Midbrain (tissue), 1 donor: Measurements from ENCODE around the gene ADARB1.
A peak's percentile ranks its signal among the peaks of the same experiment; 100 is the strongest.

ENCODE experiments used
- DNase-seq: peaks from one replicate; lab custom pipeline; 2025; lab: John Stamatoyannopoulos, UW

ADARB1 gene

DNA sequence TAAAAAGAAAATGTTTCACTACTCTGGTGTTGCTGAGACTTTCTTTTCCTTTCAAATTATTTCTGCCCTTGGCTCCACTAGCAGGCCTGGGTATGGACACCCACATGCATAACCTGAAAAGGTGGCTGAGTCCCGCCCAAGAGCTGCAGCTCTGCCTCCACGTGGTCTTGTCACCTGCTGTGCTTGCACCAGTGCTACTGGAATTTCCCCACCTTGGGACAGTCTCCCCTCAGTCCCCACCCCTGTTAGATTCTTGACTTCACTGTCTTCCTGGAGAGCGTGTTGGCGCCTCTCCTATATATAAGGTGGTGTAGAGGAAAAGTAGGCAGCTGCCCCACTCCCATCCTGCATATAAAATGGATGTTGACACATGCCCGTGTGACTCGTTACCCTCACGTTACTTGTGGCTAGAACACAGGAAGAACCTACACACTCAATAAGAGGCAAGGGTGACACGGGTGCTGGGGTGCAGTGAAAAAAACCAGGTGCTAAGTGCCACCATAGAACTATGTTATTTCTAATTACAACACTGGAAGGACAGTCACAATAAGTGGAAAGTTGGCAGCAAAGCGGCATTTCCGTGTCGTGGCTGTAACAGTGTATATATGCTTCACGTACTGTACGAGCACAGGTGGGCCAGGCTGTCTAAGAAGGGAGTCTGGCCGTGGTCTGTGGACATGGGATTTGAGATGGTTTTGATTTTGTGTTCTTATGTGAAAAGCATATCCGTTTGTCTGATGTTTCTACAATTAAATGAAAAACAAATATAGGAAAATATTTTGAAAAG, 152.4 kb downstream of the ADARB1 start:
- no peak for DNase-seq

DNA sequence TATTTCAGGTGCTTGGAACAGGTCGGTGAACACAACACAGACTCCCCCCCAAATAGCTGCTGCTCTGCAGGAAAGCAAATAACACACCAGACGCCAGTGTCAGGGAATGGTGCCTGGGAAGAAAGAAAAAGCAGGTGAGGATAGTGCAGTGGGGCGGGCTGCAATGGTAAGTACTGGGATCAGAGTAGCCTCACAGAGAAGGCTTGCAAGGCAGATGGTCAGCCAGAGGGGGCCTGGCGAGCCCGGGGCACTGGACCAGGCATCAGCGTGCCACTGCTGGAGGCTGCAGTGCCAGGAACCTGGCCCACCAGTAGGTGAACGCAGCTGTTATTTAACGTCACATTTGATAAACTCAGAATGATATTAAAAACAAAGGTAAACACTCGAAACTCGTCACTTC, 153.4 kb downstream of the ADARB1 start:
- DNase-seq: no peak

DNA sequence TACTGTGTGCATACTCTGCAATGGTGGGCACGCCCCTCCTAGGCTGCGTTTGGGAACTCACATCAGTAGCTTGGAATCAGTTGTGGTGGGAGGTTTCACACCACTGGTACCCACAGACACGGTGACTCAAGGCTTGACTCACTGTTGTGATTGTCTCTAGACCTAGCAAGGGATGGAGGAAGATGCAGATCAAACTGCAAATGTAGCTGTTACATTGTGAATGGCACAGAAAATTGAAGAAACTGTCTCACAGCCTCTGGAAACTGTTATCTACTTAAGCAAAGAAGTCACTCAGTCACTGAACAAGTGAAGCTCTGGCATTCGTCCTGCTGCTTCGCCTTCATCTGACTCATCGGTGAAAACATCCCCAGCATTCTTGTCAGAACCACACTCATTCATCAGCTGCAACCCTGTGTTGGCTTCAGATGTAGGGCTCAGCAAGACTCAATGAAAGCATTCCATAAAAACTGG, 153.8 kb downstream of the ADARB1 start:
- no peak for DNase-seq

DNA sequence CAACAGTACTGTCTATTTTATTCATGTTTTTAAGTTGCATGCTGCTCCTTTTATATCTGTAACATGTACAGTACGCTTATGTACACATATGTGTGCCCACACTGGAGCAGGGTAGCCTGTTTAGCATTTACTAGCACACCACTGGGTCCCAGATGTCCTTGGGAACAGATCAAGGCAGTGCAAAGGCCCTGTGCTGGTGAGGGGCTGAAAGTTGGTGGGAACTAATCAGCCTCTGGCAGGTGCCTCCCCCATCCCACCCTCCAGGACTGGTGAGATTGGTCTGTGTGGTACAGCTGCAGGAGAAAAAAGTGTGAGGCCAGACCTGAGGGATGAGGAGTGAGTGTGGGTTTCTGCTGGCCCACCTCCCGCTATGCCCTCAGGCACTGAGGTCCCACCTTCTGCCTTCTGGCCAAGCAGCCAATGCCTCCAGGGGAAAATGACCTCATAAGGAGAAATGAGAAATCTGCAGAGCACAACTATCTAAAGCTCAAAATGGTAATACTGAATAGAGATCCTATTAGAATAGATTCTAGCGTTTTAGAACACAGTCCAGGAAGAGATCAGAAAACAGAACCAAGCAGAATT, 154.4 kb downstream of the ADARB1 start:
- DNase-seq: no peak

DNA sequence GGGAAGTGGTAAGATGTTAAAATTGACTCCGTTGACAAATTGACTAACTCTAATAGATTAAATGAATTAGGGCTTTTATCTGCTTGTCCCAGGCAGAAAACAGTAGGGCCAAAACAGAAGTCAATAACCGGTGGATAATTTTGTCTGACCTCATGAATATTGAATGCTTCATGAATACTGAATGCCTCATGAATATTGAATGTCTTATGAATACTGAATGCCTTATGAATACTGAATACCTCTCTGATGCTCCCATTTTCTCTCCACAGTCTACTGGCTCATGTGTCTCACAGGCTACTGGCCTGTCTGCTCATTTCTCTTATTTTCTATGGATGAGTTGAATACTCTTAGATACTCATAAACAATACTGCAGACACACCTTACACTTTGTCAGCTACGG, 157.3 kb downstream of the ADARB1 start:
- DNase-seq: no peak

DNA sequence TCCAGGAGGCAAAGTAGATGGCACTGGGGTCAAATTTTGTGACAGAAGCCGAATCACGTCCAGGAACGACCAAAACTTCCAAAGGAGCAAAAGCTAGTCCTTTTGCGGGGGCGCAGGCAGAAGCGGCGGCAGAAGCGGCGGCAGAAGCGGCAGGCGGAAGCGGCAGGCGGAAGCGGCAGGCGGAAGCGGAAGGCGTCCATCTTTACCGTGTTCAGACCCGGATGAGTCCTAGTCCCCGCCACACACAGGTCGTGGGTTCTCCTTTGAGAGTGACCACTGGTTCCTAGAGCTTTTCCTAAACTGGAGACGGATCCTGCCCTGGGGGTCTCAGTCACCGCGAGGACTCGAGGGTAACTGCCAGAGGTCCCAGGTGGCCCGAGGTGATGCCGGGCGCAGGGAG, 159.7 kb downstream of the ADARB1 start:
- DNase-seq: no peak

DNA sequence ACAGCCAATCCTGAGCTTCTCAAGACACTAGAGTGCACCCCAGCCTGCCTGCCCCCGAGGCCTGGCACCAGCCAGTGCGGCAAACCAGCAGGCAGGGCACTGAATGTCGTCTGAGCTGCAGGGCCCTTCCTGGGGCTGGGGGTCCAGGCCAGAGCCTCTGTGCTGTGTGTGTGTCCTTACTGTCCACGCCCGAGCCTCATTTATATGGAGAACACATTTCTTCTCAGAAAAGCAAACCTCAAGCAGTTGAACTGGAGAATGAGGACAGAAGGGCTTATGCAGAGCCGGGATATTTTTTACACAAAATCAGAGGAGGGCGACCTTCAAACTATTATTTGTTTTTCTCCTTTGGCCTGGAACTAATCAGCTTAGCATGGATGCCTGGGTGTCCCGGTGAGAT, 160.6 kb downstream of the ADARB1 start:
- DNase-seq: no peak

DNA sequence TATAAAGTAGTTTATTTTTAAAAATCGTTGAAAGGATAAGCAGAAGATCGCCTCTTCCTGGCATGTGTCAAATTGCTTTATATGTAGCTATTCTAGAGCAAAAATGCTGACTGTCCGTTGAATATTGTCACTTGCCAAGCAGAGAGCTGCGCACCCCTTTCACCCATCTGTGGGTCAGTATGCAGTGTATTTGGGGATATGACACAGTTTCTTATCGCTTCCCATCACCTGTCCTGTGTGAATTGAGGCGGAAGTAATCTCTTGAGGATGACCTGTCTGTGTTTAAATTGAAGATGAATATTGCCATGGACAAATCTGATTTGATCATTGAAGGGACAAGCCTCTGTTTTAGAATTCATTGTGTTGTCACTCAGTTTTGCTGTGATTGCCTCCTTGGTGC, 161.1 kb downstream of the ADARB1 start:
- no peak for DNase-seq

DNA sequence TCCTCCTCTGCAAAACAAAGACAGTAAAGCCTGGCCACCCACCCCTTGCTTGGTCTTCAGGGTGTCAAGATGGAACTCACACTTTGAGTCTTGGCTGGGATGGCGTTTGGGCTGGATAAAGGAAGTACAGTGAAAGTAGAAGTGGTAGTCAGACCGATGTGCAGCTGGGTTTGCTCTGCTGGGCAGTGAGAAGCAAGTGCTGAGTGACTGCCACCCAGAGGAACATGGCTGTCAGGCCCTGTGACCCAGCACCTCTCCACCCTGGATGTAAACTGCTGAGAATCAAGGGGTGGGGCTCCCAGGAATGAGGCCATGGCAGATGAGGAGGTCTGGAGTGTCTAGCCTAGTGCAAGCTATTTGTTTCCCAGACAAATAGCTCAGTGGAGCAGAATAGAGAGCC, 162.1 kb downstream of the ADARB1 start:
- no peak for DNase-seq

DNA sequence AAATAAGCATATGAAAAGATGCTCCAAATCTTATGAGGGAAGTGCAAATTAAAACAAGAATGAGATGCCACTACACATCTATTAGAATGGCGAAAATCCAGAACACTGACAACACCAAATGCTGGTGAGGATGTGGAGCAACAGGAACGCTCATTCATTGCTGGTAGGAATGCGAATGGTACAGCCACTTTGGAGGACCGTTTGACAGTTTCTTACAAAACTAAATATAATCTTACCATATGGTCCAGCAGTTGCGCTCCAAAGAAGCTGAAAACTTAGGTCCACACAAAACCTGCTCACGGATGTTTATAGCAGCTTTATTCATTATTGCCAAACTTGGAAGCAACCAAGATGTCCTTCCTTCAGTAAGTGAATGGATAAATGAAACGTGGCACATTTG, 163.0 kb downstream of the ADARB1 start:
- DNase-seq: no peak

DNA sequence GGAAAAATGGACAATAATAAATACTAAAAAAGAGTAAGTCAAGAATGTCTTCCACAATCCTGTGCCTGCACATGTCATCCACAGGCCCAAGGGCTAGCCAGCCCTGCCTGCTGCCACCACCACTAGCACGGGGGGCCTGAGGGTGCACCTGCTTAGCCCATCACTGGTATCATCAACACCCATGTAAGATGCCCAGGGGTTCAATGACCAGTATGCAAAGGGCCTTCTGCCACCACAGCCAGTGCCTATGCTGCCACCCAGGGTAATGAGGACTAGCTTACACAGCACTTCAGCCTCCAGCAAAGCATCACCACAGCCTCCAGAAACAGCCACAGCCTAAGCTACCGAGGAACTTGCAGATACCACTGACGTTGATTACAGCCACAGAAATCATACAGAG, 167.0 kb downstream of the ADARB1 start:
- no peak for DNase-seq

DNA sequence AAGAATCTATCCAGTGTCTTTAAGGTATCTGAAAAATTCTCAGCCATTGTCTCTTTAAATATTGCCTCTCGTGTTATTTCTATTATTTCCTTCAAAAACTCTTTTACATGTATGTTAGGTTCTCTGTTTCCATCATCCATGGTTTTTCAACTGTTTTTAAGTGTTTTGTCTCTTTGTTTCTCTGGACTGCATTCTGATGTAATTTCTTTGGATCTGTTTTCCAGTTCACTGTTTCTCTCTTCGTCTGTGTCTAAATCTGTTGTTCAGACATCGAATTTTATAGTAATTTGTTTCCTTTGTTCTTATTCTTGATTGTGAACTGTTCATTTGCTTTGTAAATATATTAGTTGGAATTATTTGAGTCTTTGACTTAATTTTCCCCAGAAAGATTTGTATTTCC, 169.2 kb downstream of the ADARB1 start:
- no peak for DNase-seq

DNA sequence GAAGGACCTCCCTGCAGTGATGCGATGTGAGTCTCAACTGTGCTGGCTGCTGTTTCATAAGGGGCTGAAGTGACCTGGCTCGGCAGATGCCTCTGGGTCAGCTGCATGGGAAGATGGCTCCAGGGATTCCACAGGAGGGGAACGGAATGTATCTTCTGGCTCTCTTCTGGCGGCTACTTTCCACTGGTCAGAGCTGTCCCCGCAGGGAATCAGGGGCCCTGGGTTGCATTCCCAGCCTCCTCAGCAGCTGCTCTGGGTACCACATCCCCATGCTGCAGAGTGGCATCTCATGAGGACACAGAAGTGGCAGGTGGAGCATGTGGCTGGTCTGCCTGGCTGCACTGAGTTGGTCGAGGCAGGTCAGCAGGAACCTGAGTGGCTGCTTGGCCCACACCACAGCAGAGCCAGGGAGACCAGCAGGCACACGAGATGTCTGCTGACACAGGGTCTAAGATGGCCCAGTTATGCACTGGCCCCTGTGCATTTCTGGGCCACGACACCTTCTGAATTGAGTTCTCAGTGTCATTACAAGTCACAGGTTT, 170.5 kb downstream of the ADARB1 start:
- DNase-seq: no peak

DNA sequence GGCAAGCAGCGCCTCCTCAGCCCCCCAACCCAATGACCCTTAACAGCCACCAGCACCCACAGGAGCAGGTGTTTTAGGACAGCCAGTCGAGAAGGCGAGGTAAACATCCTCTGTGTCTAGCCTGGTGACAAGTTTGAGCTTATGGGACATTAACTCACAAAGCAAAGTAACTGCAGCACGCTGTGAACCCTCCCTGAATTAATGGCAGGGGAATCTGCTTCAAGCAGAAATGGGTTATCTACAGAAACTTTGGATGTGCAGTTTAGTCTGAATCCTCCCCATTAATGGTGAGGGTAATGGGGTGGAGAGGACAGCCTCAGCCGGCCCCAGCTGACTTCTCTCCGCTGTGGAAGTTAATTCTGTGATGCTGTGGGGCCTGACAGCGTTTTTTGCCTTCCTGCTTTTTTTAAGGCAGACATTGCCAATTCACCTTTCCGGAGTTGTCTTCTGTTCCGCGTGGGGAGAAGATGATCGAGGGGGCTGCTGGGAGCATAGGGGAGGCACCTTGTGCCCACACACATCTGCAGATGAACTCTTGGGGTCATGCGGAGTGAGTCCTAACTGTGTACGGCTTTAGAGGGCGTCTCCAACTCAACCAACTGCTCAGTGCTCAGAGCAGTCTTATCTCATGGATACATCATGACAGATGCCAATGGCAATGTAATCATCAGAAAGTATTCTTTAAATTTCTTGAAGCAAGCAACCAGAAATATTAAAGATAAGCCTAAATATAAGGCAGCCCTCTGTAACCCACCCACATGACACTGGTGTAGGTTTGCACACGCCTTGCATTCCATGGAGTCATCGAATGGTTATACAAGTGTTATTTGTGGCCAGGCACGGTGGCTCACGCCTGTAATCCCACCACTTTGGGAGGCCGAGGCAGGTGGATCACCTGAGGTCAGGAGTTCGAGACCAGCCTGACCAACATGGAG, 172.3 kb downstream of the ADARB1 start:
- DNase-seq: no peak

DNA sequence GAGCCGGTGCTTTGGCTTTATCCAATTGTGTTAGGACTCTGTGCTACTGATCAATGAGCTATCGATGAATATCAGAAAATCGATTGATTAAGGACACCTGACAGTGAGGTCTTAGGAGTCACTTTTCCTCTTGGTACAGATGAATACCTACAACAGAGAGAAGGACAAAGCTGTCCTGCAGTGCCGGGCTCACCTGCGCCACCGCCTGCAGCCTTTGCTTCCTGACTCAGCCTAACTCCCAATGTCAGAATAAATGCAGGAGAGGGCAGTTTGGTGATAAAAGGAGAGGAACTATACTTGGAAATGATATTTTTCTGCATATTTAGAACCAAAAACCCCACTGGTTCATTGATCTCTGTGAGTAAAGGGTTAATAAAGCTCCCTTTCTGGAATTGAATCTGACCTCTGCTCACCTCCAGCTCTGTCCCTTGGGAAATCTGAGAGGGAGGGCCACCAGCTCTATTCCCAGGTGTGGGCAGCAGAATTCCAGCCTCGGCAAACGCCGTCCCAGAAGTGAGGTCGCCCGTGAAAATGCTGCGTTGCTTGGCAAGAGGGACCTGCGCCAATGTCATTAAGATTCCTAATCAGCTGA, 174.0 kb downstream of the ADARB1 start:
- DNase-seq: no peak

DNA sequence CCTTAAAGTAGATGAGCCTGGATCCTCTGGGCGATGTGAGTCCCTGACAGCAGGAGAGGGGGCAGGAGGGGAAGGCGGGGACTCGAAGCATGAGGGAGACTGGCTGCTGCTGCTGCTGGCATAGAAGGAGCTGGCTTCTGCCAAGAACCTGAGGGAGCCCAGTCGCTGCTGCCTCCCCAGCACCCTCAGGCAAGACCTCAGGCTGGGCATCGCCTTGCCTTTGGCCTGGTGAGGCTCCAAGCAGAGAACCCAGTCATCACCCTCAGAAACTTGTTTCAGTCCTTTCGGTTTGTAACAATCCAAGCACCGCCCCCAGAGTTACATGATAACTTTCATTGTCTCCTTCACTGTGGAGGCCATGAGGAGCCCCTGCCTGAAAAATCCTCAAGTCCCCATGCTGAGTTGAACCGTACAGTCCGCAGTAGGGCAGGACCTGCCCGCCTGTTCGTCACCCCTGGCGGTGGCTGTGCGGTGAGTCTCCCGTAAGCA, 174.6 kb downstream of the ADARB1 start:
- peak; percentile 4 for DNase-seq

DNA sequence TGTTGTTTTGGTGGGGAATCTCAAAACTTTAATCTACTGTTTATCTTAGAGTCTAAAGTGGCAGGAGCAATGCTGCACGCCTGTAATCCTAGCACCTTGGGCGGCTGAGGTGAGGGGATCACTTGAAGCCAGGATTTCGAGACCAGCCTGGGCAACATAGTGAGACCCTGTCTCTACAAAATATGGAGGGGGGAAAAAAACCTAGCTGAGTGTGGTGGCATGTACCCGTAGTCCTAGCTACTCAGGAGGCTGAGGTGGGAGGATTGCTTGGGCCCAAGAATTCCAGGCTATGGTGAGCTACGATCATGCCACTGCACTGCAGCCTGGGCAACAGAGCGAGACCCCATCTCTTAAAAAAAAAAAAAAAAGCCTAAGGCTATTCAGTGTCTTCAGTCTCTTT, 175.2 kb downstream of the ADARB1 start:
- DNase-seq: no peak

DNA sequence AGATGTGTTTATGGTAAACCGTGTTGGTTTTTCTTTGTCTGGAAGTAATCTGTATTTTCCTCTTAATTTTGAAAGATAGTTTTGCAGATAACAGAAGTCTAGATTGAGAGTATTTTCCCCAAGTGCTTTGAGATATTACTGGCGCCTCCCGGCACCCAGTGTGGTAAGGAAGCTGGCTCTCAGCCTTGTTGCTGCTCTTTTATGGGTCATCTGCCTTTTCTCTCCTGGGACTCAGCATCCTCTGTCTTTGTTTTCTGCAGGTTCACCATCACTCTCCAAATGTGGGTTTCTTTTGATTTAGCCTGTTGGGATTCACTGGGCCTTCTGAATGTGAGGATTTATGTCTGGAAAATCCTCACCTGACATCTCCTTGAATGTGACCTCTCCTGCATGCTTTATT, 175.9 kb downstream of the ADARB1 start:
- DNase-seq: no peak

DNA sequence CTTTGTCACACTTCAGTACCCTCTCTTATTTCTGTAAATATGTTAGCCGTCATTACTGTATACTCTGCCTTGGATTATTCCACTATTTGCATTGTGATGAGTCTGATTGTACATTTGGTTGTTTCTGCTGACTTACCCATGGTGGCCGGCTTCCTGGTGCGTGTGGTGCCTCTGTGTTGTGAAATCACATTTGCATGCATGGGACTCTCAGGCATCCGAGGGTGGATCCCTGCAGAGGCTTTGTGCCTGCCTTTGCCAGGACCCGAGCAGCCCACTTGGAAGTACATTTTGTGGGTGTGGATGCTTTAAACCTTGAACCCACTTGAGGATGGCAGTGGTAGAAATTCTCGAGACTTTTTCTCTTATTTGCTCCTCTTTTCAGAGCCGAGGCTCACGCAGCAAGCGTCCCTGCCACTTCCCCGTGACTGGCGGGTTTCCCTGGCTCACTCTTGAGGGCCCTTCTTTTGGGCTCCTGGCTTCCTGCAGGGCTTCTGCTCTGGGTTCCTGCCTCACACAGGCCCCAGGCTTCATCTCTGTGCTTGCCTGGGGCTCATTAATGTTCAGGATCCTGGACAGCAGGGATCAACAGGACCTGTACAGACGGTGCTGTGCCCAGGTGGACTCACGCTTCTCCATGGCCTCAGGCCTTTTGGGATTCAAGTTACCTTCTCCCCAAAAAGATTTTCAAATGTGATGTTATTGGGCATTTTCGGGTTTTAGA, 176.7 kb downstream of the ADARB1 start:
- DNase-seq: no peak

DNA sequence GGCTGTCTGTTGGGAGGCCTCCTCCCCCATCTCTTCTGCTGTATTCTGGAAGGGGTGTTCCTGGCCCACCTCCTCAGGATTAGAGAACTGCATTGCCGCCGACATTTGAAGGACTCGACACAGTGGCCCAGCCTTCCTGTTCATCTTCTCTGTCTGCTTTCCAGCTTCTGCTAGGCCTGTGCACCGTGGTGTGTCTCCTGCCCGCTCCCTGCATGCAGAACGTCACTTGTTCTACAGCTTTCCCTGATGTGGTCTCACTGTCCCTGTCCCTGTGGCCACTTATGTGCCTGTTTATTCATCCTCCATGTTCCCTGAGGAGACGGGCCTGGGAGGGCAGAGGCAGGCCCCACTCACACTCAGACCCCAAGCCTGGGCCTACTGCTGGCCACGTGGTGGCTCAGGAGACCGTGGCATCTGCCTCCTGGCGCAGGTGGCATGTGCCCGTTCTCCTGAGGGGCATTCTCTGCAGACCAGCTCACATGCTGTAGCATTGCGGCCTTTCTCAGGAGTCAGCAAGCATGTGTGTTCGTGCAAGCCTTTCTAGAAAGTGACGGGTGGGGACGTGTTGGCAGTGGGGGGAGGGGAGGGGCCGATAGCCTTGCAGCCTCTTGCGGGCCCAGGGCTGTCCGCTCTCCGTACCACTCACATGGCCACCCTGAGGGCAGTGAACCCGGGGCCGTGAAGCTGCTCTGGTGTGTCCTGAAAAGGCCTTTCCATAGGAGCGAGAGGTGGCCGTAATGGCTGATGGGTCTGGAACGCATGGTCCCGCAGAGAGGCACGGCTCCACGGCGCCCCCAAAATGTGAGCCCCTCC, 177.5 kb downstream of the ADARB1 start:
- no peak for DNase-seq
